HFFc6 (cell line): ENCODE data around the gene PHLDB2. TPM values are rescaled to one million over a fixed set of nuclear protein-coding genes. Genes with fewer than 3 reads are reported as not detected.

ENCODE experiments used
- DNase-seq: peaks from one replicate; pipeline ENCODE4 v3.0.0-alpha.2; 2018
- H3K27ac Mint-ChIP-seq: 2 replicates; pipeline ENCODE4 v1.8.0; 2020; ENCODE audit warnings: mild to moderate bottlenecking, mixed read lengths
- H3K27me3 Mint-ChIP-seq: 2 replicates; pipeline ENCODE4 v1.8.0; 2021; ENCODE audit warnings: mild to moderate bottlenecking, moderate library complexity, mixed read lengths; ENCODE audit not compliant: insufficient read depth
- H3K36me3 Mint-ChIP-seq: 2 replicates; pipeline ENCODE4 v1.8.0; 2021; ENCODE audit warnings: low read depth, mixed read lengths
- H3K4me1 Mint-ChIP-seq: 2 replicates; pipeline ENCODE4 v1.8.0; 2020; ENCODE audit warnings: low read depth, mixed read lengths
- H3K4me3 Mint-ChIP-seq: 2 replicates; pipeline ENCODE4 v1.8.0; 2020; ENCODE audit warnings: mild to moderate bottlenecking, moderate library complexity, mixed read lengths
- H3K9me3 Mint-ChIP-seq: 2 replicates; pipeline ENCODE4 v1.8.0; 2020; ENCODE audit warnings: mild to moderate bottlenecking, mixed read lengths
- total RNA-seq, 6 experiments: library from RNA; stranded (reverse); fragmentation: NEBNext Ultra II Directional; extraction: Animal tissue kit (Norgen Biotek cat#: 25700); gene quantifications; 2 replicates in 1 of 6; 3 replicates in 5 of 6; pipeline ENCODE4 v1.2.3, GENCODE V29; 2021
- TF ChIP-seq, protein P1 (sequence below): fragments of 200-600 bp; sonication (generic); IDR thresholded peaks from 2 replicates; pipeline ENCODE4 v1.5.0; 2021; ENCODE audit warnings: antibody characterized with exemption, mild to moderate bottlenecking

PHLDB2 gene
- total RNA-seq, 6 experiments from 2014 or later: 35.4 to 55.9 (median 37.6) TPM

DNA sequence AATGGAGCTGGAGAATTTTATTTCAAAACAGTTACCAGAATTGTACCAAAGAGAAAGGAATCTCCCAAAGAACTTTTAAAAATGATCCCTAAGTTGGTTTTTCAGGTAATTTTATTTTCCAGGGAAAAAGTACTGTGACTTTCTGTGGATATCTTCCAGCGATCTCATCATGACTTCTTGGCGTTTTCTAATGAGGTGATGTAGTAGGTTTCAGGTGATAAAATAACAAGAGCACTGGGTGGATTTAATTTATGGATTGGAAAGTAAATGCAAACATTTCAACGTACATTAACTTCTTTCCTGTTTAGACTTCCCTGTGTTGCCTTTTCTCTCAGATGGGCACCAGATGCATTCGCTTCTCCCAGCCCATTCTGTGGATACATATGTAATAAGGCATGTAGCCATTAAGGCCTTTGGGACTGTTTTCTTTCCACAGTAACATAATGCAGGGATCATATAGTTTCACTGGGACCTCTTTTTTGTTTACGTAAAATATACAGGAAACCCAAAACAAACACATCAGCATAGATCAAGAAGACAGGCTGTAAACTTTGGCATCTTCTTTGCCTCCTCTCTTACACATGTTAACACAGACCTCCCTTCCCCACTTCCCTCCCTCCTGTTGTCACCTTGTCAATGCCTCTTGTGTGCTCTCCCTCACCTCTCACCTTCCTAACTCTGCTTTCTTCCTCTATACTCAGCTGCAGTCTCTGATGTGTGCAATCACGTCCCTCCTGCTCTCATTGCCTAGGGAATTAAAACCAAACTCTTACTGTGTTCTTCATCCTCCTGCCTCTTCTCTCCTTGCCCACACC, 13.0 kb downstream of the PHLDB2 start:
- DNase-seq: no peak
- TF ChIP-seq, protein P1, sequence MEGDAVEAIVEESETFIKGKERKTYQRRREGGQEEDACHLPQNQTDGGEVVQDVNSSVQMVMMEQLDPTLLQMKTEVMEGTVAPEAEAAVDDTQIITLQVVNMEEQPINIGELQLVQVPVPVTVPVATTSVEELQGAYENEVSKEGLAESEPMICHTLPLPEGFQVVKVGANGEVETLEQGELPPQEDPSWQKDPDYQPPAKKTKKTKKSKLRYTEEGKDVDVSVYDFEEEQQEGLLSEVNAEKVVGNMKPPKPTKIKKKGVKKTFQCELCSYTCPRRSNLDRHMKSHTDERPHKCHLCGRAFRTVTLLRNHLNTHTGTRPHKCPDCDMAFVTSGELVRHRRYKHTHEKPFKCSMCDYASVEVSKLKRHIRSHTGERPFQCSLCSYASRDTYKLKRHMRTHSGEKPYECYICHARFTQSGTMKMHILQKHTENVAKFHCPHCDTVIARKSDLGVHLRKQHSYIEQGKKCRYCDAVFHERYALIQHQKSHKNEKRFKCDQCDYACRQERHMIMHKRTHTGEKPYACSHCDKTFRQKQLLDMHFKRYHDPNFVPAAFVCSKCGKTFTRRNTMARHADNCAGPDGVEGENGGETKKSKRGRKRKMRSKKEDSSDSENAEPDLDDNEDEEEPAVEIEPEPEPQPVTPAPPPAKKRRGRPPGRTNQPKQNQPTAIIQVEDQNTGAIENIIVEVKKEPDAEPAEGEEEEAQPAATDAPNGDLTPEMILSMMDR: no peak
- Mint-ChIP-seq H3K4me3 (no peak overlapping the region), H3K27me3 (no peaks in the 10 kb centered on the region), H3K9me3 (0 out of 2 replicates have a peak, but pooled peaks cover 1% of the 10 kb centered on the region), H3K4me1 (peaks cover 68% of the 10 kb centered on the region), H3K36me3 (peaks cover 17% of the 10 kb centered on the region), H3K27ac (peak overlapping the region; percentile 19)

DNA sequence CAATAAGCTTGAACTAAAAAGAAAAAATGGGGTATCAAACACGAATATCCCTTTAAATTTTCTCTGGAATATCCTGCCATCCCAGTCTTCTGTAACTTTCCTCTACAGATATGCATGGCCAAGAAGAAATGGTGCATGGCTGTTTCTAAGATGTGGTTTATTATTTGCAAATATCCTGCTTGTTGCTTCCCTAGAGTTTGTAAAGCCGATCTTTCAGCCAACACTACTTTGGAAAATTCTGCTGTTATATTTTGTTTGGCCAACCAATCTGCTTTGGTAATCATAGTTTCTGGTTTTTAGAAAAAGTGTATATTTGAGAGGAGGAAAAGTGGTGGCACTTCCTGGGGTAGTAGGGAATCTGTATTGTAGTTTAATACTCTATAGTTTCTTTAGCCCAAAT, 13.9 kb downstream of the PHLDB2 start:
- H3K4me3 Mint-ChIP-seq: no peak overlapping the region
- TF ChIP-seq, protein P1: no peak
- 0 out of 2 replicates have a peak overlapping the region, but pooled peaks have one; percentile 26 for H3K27ac Mint-ChIP-seq
- 0 out of 2 replicates have a peak, but pooled peaks cover 5% of the 10 kb centered on the region for H3K9me3 Mint-ChIP-seq
- peaks cover 66% of the 10 kb centered on the region for H3K4me1 Mint-ChIP-seq
- H3K36me3 Mint-ChIP-seq: peaks cover 26% of the 10 kb centered on the region
- H3K27me3 Mint-ChIP-seq: no peaks in the 10 kb centered on the region
- DNase-seq: no peak

DNA sequence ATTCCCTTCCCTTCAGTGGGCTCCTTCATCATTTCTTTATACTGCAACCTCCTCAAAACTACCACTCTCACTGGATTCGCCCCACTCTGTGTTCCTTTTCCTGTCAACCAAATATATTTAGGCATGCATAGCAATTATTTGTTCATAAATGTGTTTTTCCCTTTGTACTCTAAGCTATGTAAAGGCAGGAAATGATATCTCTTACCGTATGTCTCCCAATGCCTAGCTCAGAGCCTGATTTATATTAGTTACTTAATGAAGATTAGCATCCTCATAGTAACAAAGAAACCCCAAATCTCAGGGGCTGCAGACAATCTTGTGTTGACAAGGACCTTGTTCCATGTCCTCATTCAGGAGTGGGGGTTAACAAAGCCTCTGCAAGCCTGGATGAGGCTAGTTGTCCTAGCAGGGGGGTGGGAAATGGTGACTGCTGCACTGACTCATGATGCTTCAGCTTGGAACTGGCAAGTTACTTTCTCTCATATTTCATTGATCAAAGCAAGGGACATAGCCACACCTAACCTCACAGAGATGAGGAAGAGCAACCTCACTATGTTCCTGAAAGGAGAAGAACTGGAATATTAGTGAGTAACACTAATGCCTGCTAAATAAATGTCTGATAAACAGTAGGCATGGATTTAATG, 15.2 kb downstream of the PHLDB2 start:
- H3K4me1 Mint-ChIP-seq: peaks cover 52% of the 10 kb centered on the region
- H3K4me3 Mint-ChIP-seq: peak overlapping the region; percentile 44
- H3K9me3 Mint-ChIP-seq: 0 out of 2 replicates have a peak, but pooled peaks cover 5% of the 10 kb centered on the region
- TF ChIP-seq, protein P1: no peak
- H3K27me3 Mint-ChIP-seq: no peaks in the 10 kb centered on the region; the same call in 1 of the 2 replicates
- peaks cover 37% of the 10 kb centered on the region for H3K36me3 Mint-ChIP-seq
- H3K27ac Mint-ChIP-seq: peak overlapping the region; percentile 72
- DNase-seq: peak; percentile 50

DNA sequence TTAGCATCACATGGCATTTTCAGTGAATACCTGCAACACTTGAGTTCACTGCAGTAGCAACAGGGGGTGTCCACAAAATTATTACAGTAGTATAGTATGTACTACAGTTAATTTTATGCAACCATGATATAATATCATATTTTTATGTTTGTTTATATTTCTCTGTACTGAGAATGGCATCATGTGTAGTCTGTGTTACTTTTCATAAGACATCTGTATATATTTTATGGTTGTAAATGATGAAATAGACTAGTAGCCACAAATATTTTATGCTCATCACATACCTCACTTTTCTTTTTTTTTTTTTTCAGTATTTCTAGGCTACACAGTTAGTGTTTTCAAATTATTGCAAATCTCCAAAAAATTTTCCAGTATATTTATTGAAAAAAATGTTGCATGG, 22.4 kb downstream of the PHLDB2 start:
- DNase-seq: no peak
- peaks cover 31% of the 10 kb centered on the region for H3K4me1 Mint-ChIP-seq
- TF ChIP-seq, protein P1: no peak
- no peak overlapping the region for H3K27ac Mint-ChIP-seq
- H3K4me3 Mint-ChIP-seq: no peak overlapping the region
- peaks cover 1% of the 10 kb centered on the region; the same call in 1 of the 2 replicates for H3K27me3 Mint-ChIP-seq
- H3K36me3 Mint-ChIP-seq: peaks cover 66% of the 10 kb centered on the region
- H3K9me3 Mint-ChIP-seq: peaks cover 13% of the 10 kb centered on the region

DNA sequence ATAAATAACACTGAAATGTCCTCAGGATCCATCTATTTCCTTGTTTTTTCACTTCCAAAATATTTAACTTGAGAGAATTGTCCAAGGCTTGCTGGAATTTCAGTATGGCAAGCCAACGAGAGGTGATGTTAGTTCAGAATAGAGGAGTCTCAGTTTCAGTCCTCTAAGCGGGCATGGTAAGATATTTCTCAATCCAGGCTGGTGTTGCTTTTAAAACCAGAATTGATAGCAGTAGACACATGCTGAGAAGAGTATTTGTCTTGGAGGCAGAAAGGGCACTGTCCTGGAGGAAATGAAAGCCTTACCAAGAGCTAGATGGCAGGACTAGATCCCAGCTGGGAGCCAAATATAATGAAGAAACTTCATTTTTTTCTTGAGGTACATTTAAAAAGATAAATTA, 23.1 kb downstream of the PHLDB2 start:
- Mint-ChIP-seq H3K27me3 (peaks cover 1% of the 10 kb centered on the region; the same call in 1 of the 2 replicates), H3K4me3 (no peak overlapping the region), H3K36me3 (peaks cover 65% of the 10 kb centered on the region), H3K9me3 (peaks cover 10% of the 10 kb centered on the region), H3K4me1 (peaks cover 31% of the 10 kb centered on the region), H3K27ac (no peak overlapping the region)
- no peak for DNase-seq
- TF ChIP-seq, protein P1: no peak
